GM18868 (cell line): Measurements from ENCODE around the gene KRTAP10-10.
"Not testable (repeated sequence)": the region's sequence is repeated elsewhere in the genome, so short reads cannot be mapped to it uniquely, and the experiment has no call there.

Experiments
- ATAC-seq: cut with Tn5 transposase; IDR thresholded peaks from one replicate; pipeline ENCODE4 v1.9.1; 2021; ENCODE audit warnings: mild to moderate bottlenecking, moderate library complexity; ENCODE audit not compliant: unreplicated experiment

Gene KRTAP10-10

DNA sequence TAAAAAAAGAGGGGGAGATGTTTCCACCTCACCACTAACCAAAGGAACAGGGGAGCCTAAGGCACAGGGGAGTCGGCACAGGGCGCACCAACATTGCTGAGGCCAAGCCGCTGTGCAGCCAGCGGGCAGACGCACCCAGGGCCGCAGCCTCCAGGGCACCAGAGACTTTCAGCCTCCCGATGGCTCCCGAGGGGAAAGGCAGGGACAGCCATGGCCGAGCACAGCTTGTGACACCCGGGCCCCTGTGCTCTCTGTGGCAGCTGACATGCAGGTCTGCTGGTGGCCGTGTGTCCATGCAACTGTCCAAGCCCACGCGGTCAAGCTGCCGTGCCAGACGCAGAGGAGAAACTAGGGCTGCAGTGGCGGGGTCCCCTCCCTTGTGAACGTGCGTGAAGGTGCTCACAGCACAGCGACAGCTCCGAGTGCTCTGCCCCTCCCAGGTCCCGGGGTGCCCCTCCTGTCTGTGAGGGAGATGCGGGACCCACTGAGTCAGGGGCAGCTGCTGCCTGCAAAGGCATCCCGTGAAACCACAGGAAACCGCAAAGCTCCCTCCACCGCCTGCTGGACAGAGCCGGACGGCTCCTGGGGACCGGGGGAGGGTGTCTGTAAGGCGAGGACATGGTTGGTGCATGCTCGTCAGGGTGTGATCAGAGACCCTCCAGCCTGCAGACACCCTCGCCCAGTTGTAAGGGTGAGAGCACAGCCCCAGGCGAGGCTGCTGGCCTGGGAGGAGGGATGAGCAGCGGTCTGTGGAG lies 11.6 kb downstream of the KRTAP10-10 start:
- no peak for ATAC-seq

GRCh38 chr21:44649521-44650100 lies 12.5 kb downstream of the KRTAP10-10 start:
- no peak for ATAC-seq

DNA sequence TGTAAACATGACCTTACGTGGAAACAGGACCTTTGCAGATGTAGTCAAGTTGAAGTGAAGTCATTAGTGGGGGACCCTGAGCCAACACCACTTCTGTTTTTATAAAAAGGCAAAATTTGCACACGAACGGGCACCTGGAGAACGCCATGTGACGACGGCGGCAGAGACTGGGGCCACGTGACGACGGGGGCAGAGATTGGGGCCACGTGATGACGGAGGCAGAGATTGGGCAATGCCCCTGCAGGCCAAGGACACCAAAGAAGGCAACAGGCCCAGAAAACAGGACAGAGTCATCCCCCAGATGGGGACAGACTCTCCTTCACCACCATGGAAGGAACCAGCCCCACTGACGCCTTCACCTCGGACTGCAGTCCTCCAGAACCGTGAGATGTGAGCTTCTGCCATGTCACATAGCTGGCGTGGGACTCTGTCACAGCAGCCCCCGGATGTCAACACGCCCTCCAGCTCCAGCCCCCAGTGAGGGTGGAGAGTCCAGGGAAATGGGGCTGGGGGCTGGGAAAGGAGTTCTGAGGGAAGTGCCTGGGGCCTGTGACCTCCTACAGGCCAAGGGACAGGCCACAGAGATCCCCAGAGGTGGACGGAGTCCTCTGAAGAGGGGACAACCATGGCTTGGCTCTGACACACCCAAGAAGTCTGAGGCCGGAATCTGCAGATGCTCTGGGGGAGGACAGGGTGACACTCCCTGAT lies 13.3 kb downstream of the KRTAP10-10 start:
- no peak for ATAC-seq

DNA sequence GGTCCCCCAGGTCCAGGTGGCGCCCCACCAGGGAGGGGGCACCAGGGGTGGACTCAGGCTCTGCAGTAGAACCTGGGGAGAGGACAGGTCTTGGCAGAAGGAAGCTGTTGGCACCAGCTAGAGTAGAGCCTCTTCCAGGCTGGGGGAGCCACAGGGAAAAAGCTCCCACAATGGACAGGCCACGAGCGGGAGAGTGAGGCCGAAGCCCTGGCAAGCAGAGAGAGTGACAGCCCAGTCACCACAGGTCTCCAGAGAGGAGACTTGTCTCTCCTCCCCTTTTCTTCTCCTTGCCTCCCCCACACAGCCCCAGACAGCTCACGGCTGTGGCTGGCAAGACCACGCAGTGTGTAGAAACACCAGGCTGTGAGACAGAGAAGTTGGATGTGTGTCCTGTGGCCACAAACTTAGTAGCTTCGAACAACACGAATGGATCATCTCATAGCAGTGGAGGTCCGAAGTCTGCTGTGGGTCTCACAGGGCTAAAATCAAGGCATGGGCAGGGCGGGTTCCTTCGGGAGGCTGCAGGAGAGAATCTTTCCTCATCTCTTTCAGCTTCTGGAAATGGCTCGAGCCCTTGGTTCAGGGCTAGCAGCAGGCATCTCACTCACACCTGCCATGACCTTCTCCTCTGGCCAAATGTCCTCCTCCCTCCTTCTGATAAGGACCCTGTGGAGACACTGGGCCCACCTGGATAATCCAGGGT lies 14.0 kb downstream of the KRTAP10-10 start:
- no peak for ATAC-seq

DNA sequence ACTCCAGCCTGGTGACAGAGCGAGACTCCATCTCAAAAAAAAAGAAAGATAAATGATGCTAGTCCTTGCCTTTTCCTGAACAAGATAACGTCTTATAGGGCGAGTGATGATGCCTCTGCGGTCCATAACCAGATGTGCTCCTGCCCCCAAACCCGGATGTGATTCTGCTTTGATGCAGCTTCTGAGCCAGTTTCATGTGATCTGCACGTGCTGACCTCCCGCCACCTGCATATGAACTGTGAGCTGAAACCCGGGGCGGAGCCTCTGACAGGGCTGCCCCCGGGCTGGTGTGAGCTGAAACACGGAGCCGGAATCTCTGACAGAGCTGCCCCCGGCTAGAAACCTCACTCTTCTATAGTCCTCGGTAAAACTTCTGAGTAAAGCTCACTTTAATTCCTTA lies 16.0 kb downstream of the KRTAP10-10 start:
- no peak for ATAC-seq

GRCh38 chr21:44653656-44654575 lies 16.8 kb downstream of the KRTAP10-10 start:
- no peak for ATAC-seq

DNA sequence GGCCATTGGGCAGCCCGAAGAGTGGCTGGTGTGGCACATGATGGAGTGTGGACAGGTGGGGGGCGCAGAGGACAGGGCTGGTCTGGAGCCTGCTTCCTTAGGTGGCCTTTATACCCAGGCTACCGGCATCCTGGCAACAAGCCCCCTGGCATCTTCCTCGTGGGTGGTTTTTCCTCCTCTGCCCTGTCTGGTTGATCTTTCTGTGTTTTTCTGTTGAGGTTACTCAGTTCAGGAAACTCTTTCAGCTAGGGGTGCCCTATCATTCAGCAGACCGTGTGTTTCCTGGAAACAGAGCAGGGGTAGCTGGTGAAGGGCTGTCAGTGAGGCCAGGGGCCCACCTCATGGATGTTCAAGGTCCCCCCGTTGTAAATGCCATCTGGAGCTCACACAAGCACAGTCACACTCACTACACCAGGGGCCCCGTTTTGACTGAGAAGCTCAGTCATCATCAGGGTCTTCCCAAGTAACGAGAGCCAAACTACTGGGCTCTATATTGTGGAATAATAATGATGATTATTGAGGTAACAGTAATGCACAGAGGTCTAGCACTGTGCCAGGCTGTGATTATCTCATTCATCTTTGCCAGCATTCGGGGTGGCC lies 17.5 kb downstream of the KRTAP10-10 start, which contains the start of gene KRTAP12-4:
KRTAP12-4 (minus strand) TSS at position 84 of the 600 bp plus-strand sequence; CDS start at position 39, 45 bp downstream.
- ATAC-seq, result no peak

- no peak for ATAC-seq
These were observed 19.7 kb downstream of the KRTAP10-10 start for GRCh38 chr21:44656868-44657267.

DNA sequence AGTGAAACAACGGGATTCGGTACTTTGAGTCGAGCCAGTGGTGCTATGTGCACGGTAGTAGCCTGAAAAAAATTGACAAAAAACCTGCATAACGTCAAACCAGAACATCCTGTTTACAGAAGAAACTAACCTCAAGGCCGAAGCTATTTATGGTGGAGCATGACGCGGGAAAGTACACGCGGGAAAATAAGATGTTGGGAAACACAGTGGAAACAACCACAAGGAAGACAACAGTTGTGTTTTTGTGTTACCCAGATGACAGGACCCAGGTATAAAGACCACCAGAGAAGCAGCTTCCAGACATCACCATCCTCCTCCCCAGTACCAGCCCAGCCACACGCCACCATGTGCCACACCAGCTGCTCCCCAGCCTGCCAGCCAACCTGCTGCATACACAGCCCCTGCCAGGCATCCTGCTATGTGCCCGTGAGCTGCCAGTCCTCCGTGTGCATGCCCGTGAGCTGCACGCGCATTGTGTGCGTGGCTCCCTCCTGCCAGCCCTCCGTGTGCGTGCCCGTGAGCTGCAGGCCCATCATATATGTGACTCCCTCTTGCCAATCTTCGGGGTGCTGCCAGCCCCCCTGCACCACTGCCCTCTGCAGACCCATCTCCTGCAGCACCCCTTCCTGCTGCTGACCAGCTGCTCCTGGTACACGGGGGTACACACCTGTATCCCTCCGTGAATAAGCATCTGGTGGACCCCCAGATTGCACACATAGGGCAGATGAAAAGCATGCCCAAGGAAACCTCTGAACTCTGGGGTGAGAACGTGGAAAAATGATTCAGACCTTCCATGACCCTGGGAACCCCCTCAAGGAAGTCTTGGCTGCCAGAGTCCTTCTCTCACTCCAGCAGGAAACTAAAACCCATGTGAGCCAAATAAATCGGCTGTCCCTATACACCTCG lies 20.7 kb downstream of the KRTAP10-10 start, which contains the start of gene KRTAP12-3:
KRTAP12-3 (plus strand) TSS at position 298 of the 906 bp plus-strand sequence; CDS start at position 346, 48 bp downstream.
- no peak for ATAC-seq

DNA sequence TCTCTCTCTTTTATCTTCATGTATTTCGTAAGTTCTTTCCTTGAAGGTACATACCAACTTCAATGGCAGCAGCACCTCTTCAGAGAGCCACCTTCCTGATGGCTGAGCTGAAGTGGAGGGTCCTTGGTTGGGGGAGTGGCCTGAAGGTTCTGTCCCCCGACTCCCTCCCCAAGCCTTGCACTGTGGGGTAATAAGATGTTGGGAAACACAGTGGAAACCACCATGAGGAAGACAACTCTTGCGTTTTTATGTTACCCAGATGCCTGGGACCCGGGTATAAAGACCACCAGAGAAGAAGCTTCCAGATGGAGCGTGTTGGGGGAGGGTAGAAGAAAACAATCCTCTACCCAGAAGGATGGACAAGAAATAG lies 21.4 kb downstream of the KRTAP10-10 start:
- ATAC-seq, result no peak

- no peak for ATAC-seq
These were observed 21.9 kb downstream of the KRTAP10-10 start for GRCh38 chr21:44658913-44659595.

DNA sequence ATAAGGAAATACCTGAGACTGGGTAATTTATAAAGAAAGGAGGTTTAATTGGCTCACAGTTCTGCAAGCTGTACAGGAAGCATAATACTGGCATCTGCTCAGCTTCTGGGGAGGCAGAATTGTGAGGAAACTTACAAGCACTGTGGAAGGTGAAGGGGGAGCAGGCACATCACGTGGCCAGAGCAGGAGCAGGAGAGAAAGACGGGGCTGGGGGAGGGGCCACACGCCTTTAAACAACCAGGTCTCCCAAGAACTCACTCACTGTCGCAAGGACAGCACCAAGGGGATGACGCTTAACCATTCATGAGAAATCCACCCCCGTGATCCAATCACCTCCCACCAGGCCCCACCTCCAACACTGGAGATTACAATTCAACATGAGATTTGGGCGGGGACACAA lies 24.4 kb downstream of the KRTAP10-10 start:
- ATAC-seq, result not testable (repeated sequence)

DNA sequence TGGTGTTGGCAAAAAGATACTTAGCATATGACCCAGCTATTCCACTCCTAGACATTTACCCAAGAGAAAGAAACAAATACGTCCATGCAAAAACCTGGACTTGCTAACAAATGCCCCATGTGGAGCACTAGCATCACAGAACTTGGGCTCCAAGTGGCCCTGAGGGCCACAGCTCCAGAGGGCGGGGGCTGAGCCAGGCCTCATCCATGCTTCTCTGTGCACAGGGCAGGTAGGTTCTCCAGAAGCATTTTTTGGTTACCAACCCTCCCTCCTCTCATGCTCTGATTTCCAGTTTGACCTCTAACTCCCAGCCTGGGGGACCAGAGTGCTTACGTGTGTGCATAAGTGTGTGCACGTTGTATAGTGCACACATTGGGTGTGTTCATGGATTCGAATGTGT lies 27.5 kb downstream of the KRTAP10-10 start:
- no peak for ATAC-seq

- no peak for ATAC-seq
These were observed 29.5 kb downstream of the KRTAP10-10 start, which contains the start of gene KRTAP12-2 for GRCh38 chr21:44666401-44667320. KRTAP12-2 (minus strand) TSS chr21:44666927; CDS start chr21:44666886, 41 bp downstream.

- ATAC-seq, result no peak
These were observed 30.5 kb downstream of the KRTAP10-10 start for GRCh38 chr21:44667612-44668011.

DNA sequence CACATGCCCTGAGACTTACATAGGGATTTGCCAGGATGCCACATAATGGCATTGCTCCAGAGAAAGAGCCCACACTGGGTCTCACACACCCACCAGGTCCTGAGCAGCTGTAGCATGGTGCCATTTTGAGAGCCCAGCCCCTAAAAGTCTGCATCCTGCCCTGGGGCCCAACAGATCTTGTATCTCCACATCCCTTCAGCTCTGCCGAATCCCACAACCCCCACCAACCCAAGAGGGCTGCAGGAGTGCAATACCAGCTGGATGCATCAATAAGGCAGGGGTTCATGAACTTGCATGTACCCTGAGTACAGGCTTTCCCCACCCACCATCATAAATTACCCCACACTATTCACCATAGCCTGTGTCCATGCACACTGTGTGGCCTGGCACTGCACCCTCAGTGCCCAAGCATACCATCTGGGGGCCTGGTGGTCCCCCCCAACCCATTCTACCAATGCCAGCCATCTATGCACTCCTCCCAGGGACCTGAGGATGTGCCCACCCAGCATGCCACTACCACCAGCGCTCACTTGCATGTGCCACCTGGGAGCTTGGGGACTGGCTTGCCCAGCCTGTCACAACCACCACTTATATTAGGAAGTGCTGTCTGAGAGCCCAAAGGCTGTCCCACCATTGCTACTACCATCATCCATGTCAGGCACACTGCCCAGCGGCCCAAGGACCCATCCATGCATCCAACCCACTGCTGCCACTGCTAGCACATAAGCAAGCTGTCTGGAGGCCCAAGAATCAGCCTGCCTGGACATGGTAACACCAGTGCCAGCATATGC lies 33.7 kb downstream of the KRTAP10-10 start:
- no peak for ATAC-seq
